ENCODE measurements around the gene TBC1D9. TPM values are rescaled to one million over a fixed set of nuclear protein-coding genes. Genes with fewer than 3 reads are reported as not detected.

Gene TBC1D9
- total RNA-seq, 2 donors from 2014 or later, result 13.9 to 16.9 TPM

DNA sequence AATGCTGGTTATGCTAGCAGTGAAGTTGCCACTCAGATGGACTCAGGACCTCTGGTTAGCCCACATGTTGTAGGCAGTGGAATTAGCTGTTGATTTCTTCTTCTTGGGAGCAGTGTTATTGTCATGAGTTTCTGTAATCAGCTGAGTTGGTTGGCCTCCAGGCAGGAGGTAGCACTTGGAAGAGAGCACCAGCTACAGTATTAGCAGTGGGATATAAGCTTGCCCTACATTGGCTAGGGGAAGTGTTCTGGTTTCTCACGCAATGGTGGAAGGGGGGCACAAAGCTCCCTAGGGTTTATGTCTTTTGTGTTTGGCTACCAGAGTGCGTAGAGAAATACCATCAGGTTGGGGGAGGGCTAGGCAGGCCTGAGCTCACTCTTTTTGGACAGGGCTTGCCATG, 153.5 kb downstream of the TBC1D9 start:
- intact Hi-C loops (cut with DNase I), result loop anchor here in 1 of 2 donors (10.0 kb wide), 1 partner anchor 248 kb away; no protein-coding TSS in a partner anchor
- DNase-seq (ENCODE audit: low spot score), result no peak

DNA sequence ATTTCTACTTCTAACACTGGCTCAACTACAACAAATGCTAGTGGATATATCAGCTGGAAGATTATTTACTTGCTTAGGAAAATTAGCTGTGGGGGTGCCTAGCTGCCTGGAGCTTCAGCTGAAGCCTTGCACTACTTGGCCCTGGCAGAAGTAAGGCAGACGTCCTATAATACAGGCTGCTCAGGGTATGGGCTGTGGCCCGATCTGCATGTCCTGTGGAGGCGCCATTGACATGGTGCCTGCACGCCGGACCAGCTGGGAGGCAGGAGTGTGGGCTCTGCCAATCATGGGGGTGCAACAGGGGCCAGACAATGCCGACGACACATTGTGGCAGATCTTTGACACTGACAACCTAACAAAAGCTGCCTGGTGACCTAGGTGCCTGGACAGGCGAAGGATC, 155.8 kb downstream of the TBC1D9 start:
- DNase-seq (ENCODE audit: low spot score), result no peak
- intact Hi-C loops (cut with DNase I), result loop anchor here in 1 of 2 donors (10.0 kb wide), 1 partner anchor 246 kb away; no protein-coding TSS in a partner anchor

DNA sequence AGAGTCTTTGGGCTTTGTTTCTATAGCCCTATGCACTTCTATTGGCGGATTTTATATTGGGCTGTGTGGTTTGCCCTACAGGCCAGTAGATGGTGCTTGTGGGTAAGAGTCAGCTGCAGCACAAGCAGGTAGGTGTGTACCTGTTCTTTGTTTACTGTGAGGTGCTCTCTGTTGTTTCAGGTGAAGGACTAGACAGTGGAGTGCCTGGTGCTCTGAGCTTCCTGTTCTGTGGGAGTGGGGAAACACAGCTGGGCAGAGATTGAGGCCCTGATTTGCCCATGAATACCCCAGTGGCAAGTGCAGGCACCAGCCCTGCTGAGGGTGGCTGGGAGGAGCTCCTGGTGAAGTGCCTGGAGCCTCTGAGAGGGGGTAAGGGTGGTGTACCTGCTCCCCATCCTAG, 161.1 kb downstream of the TBC1D9 start:
- intact Hi-C loops (cut with DNase I), result no loop called here
- DNase-seq (ENCODE audit: low spot score), result no peak

DNA sequence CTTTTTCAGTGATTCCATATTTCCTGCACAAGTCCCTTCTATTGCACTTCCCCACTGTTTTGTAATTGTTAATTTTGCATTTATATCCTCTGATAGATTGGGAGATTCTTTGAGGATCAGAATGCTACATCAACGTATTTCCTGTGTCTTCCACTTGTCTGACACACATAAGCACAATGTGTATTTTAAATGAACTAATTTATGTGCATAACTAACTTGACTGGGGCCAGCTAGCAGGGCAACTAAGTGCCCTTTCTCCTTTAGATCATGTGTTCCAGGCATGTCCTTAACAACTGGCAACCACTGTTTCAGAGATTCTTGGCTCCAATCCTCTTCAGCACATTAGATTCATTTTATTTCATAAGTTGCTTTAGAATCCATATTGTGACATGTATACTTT, 171.7 kb downstream of the TBC1D9 start:
- intact Hi-C loops (cut with DNase I), result no loop called here
- DNase-seq (ENCODE audit: low spot score), result no peak

DNA sequence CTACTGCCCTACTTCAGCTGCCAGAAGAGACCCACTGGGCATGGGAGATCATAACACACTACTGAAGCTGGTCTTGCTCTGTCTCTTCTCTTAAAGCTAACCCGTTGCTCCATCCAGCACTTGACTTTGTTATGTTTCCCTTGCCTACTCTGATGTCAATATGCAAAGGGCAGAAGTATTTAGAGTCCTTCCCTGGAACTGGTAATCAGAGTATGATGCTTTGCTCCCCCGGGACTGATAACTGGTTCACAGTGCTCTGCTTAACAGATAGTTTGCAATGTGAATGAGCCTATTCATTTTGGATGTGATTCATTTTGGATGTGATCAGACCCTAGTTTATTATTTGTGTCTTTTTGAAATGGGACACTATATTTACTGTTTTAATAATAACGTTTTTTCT, 175.1 kb downstream of the TBC1D9 start:
- no peak for DNase-seq (ENCODE audit: low spot score)
- intact Hi-C loops (cut with DNase I), result no loop called here

DNA sequence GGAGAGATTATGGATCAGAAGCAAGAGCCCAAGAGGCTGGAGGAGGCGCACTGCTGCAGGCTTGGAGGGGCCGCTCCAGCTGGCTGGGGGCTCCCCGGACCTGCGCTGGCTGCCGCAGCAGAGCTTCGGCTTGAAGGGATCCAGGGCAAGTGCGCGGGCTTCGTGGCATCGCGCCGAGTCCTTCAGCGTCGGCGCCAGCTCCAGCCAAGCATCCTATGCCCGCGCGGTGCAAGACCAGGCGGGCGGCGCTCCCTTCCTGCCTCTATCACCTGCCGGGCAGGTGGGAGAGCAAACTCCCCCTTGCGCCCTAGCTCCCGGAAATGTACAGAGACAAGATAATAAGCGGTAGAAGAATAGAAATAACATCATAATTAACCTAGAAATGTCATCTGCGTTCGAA, 176.9 kb downstream of the TBC1D9 start:
- DNase-seq (ENCODE audit: low spot score), result no peak
- intact Hi-C loops (cut with DNase I), result no loop called here

DNA sequence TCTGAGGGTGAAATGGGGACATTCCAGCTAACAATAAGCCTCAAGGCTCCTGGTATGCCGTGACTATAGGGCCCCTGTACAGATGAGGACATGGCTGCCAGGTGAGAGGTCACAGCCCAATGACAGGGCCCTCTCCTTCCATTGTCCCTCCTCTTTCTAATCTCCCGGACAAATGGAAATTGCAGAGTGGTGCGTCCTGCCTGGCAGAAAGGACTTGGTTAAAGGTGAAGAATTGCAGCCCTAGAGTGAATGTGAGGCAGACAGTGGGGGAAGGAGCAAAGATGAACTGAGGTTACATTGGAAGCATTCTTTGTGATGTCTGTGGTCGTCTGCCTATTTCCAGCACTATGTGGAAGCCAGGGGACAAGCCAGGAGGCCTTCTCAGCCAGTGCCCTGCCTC, 180.7 kb downstream of the TBC1D9 start:
- intact Hi-C loops (cut with DNase I), result no loop called here
- no peak for DNase-seq (ENCODE audit: low spot score)

DNA sequence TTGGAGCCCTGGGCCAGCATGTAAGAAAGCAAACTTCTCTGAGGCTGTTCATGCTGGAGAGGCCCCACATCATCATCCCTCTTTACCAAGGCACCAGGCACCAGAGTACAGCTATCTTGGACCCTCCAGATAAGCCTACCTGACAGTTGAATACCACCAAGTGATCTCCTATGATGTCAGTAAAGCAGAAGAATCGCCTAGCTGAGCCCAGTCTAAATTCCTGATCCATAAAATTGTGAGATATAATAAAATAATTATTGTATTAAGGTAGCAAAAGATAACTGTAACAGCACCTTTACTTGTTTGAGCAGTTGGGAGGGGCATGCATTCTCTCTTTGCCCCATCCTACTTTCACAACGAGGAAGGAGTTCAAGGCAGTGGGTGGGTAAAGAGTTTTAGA, 184.6 kb downstream of the TBC1D9 start:
- intact Hi-C loops (cut with DNase I), result no loop called here

More for the DNA sequence above, 184.6 kb downstream of the TBC1D9 start:
- no peak for DNase-seq (ENCODE audit: low spot score)

Other genes with a start within 250 kb of the TBC1D9 start
- 10 to 100 TPM; 21.8 to 24.3 TPM for gene ELMOD2, start 232.2 kb downstream of the TBC1D9 start, total RNA-seq
- not detected for gene UCP1, start 187.4 kb downstream of the TBC1D9 start, total RNA-seq

All from posterior vena cava (tissue), 2 donors.